DLD1 (cell line): Measurements from ENCODE around the gene TRAF3.

Experiments
- in situ Hi-C: cut with HindIII; loops from 2 replicates; pipeline ENCODE4 v1.10.0; 2017; ENCODE audit warnings: low sequenced_read_pairs

TRAF3 gene

DNA sequence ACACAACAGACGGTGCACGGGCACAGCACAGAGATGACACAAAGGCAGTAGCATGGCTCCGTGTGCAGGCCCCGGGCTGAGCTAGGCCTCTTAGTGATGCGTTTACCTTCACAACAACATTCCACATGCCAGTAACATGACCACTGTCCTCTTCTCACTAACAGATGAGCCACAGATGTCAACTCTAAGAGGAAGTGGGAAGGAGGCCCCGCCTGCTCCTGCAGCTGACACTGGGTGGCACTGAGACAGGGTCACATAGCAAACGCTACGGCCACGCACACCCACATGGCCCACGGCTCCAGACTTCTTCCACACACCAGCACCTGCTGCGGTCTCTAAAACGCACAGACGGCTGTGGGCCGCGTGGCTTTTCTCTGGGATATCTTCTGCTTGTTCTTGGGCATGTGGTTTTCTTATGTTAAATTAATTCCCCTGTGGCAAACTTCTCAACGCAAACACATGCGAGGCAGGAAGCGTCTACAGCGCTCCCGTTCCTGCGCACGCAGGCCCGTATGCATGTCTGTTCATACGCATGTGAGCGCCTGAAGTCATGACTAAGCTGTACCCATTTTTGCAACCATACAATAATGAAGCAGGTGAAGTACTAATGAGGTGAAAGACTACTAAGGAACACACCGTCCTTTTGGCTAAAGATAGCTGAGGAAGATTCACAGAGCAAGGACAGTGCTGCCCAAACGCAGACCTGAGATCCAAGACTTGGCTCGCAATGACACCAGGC is 172.0 kb downstream of the TRAF3 start:
- in situ Hi-C loops = no loop called here

DNA sequence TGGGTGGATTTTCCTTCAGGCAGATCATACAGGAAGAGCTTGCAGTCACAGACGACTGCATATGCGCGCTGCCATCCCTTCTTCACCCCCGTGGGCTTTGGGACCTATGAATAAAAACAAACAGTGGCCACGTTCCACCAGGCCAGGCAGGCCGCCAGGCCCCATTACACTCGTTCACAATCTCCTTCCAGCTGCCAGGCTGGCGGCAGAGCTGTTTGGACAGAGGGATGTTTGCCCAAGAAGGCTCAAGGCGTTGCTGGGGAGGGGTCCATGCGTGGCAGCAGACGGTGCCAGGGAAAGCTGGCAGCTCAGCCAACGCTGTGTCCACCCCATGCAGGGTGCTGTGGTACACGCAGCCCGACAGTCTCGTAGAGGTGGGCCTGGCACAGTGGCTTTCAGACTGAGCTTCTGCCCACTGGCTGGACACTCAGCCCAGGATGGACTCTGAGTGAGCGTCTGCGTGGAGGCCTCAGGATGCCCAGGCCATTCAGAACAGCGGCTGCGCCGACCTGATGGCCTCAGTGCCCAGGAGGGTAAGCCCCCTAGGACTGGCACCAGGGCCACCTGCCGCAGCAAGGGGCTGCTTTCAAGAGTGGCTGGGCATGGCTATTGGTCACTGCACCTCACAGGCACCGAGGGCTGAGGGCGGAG is 172.7 kb downstream of the TRAF3 start:
- in situ Hi-C loops = no loop called here

DNA sequence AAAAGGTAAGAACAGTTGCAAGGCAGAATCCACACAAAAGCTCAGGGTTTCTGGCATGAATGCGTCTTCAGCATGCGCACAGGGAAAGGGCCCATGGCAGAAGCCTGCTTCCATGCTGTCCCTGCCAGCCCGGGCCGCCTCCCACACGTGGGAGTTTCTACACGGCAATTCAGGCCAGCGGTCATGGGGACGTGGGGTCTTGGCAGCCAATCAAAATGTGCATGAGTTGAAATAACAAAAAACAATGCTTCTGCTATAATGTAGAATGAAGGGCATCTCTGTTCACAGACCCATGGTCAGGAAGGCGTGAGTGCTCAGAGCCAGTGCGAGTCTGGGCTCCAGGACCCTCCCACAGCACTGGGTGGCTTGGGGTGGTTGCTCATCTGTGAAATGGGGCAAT is 173.8 kb downstream of the TRAF3 start:
- in situ Hi-C loops = no loop called here

DNA sequence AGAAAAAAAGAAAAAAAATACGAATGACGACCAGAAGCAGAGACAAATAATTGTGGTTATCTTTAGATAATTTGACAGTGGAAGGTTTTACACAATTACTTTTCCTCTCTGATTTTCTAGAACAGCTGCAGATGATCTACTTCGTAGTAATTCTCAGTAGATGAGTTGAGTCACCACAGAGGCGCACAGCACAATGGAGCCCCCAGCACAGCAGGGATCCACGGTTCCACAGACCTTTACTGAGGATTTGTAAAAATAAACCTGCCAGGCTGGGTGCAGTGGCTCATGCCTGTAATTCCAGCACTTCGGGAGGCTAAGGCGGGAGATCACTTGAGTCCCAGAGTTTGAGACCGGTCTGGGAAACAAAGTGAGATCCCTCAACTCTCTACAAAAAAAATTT is 174.6 kb downstream of the TRAF3 start:
- in situ Hi-C loops = no loop called here

DNA sequence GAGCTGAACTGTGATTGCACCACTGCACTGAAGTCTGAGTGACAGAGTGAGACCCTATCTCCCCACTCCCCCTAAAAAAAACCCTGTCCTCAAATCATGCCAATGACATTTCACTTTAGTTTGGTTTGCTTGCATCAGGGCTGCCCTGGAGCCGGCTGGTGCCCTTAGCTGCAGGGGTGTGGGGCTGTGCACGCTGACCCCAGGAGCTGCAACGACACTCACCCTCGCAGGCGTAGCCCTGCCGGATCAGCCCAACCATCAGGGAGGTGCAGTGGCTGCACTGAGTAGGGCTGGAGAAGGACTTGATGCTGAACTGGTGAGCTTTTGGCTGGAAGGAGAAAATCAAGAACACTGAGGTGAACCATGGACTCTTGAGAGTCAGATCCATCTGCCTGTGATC is 175.0 kb downstream of the TRAF3 start:
- in situ Hi-C loops = no loop called here

DNA sequence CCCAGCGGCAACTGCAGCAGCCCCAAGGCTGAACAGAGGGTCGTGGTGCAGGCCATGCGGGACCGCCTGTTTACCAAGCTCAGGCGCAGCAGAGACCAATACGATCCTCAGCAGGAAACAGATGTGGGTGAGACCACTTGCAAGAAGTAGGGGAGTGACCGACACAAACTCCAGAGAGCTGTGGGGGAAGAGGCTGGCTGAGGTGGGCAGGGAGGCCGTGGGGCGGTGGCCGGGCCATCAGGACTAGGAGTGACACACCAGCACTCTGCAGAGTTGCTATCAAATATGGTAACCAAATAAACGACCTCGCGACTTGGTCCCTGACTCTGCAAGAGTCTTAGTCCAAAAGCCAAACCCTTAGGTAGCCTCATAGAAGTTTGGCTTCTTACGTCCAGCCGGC is 175.9 kb downstream of the TRAF3 start:
- in situ Hi-C loops = no loop called here

DNA sequence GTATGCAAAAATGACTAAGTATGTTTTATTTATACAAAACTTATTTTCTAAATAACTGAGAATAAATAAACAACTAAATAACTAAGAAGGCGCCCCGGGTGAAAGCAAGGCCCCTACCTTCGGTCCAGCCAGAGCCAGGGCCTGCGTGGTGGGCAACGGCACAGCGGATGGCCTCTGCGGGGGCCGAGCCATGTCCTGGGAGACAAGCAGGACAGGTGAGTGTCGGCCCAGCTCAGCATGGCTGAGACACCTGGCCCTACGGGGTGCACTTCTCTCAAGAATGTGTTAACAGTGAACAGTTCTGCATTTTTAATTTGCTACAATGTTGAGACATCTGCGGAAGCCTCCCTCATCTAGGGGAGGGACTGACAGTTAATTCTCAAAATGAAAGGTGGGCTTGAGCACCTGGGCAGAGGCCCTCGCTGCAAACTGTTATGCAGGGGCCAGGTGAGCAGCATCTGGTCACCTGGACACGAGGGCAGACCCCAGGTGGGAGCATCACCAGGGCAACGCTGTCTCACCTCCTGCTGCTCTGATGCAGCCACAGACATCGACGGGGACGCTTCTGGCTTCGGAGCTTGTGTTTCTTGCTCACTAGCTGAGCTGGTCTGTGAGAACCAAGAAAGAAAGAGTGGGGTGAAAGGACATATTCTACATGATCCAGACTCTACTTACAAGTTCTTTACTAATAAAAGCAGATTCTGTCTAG is 177.0 kb downstream of the TRAF3 start:
- in situ Hi-C loops = no loop called here

DNA sequence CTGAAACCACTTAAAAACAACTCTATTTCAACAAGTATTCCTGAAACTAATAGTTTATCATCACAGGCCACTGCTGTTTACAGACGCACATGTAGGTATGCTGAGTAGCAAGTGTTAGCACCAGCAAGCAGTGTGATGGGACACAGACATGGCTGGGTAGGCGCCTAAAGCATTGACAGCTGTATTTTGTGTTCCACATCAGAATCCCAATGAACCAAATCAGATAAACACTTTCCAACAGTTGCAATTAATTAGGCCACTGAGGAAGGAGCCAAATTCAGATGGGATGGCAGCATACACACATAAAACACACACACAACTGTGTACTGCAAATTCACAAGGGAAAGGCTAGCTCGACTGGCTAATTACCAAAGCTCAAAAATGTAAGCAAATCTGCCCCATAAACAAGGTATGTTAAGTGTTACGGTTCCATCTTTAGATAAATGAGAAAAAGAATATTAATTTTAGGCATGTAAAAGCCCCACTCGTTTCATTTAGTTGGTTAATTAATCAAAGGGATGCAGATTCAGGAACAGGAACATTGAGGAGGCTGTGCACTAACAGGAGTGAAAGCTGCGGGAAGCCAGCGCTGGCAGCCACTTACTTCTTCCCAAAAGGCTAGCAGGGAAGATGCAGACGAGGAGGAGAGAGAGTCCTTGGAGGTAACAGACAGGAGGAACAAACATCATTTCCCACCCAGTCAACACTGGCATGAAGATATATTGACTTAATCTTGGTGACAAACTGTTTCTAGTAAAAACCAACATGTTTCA is 178.6 kb downstream of the TRAF3 start:
- in situ Hi-C loops = no loop called here

DNA sequence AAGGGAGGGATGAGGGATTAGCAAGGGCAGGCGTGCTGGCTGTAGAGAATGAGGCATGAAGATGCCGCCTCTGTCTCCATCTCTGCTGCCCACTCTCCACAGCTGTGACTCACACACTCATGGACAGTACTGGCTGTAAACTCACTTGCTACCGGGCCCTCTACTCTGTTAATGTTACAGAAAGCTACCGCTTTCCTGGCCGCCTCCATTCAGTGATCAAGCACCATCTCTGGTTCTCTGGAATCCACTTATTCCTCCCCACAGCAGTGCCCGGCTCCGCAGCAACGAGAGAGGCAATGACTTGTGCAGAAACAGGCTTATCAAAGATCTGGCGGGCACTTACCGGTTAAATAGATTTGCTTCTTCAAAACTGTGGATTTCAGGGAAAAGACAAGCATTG is 180.0 kb downstream of the TRAF3 start:
- in situ Hi-C loops = no loop called here

DNA sequence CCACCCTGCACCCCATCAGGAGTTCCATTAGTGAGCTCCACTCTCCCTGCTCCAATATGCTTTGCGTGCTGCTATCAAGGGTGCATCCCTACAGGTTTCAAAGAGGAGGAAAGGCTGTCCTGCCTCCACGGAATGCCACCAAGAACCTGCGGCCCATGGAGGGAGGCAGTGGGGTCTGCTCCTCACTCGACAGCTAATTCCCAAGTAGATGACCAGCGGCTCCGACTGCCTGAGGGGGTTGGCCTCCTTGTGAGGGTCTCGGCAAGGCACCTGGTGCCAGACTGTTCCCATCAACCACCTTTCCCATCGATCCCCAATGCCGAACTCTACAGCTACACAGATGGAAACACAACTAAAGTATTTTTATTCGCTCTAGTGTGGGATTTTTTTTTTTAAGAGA is 181.2 kb downstream of the TRAF3 start:
- in situ Hi-C loops = no loop called here
